ENCODE results near the gene ZDHHC14.

Gene ZDHHC14

GRCh38 chr6:157529654-157530039 lies 148.7 kb downstream of the ZDHHC14 start:
- no peak for TF ChIP-seq CTCF (IDR thresholded peaks at IDR 0.05)

DNA sequence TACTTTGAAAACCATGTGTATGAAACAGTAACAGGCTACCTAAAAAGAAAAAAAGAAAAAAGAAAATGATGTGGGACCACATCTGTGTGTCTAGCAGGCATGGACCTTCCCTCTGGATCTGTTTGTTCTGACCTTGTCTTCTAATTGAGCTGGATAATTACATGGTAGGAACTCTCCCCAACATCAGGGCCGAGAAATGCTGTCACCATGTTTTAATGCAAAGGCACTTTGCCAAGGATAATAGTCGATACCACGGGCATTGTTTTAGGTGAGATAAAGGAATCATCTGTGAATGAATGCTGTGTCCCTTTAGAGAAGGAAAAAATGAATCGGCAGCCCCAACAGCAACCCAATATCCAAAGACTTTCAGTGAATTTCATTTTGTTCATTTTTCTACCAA lies 149.1 kb downstream of the ZDHHC14 start:
- no peak for TF ChIP-seq CTCF (IDR thresholded peaks at IDR 0.05)

- TF ChIP-seq CTCF (IDR thresholded peaks at IDR 0.05), result no peak
Observed at GRCh38 chr6:157530724-157531168, 149.8 kb downstream of the ZDHHC14 start.

- TF ChIP-seq CTCF (IDR thresholded peaks at IDR 0.05), result no peak
Observed at GRCh38 chr6:157531169-157531985, 150.4 kb downstream of the ZDHHC14 start.

DNA sequence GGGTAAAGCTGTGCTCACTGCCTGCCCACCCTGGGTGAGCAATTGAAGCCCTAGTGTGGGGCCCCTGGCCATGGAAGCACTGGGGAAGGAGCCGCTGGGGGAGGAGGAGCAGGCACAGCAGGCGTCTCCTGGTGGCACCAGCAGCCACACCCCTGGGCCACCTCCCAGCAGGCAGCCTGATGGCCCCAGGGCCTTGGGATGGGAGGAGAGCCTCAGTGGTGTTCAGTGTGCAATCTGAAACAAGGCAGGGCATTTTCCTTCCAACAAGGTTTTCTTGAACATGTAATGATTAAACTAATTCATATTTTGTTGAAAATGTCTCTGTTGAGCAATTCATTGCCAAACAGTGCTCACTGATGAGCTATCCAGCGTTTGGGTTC lies 151.0 kb downstream of the ZDHHC14 start:
- no peak for TF ChIP-seq CTCF (IDR thresholded peaks at IDR 0.05)

GRCh38 chr6:157533048-157533871 lies 152.3 kb downstream of the ZDHHC14 start:
- no peak for TF ChIP-seq CTCF (IDR thresholded peaks at IDR 0.05)

GRCh38 chr6:157534134-157534871 lies 153.3 kb downstream of the ZDHHC14 start:
- no peak for TF ChIP-seq CTCF (IDR thresholded peaks at IDR 0.05)

All from LNCAP (cell line).